CD4-positive, alpha-beta T cell (primary cell): ENCODE results near the gene CCDC92B. TPM values are rescaled to one million over a fixed set of nuclear protein-coding genes. Genes with fewer than 3 reads are reported as not detected.

Source experiments
- ATAC-seq: fragments of 200-7000 bp; cut with Tn5 transposase; one replicate; pipeline ENCODE4 v1.10.0; 2022; ENCODE audit warnings: mild to moderate bottlenecking; ENCODE audit not compliant: poor library complexity
- CTCF ChIA-PET: fragments of 350-600 bp; sonication (Branson Sonifier 250); formaldehyde crosslinking; loops from one replicate; lab custom pipeline; 2021; ENCODE audit warnings: antibody characterized with exemption, inconsistent platforms; lab: Charles Lee
- POLR2A ChIA-PET: fragments of 350-600 bp; sonication (Branson Sonifier 250); formaldehyde crosslinking; loops from one replicate; lab custom pipeline; 2021; ENCODE audit warnings: antibody characterized with exemption, inconsistent platforms; lab: Charles Lee
- DNase-seq, 14 experiments: peaks; one replicate each; pipeline ENCODE4 v3.0.0-alpha.2; 2013 to 2020; ENCODE audit warnings: mixed read lengths in 2 of 14
- H3K27ac ChIP-seq, 2 donors: one replicate each; pipeline versions ENCODE4 v1.5.1 to v1.7.0; 2013; ENCODE audit warnings: low read length in 2 of 2, low read depth in 1 of 2, mild to moderate bottlenecking in 1 of 2
- H3K27me3 ChIP-seq, 2 experiments: 1 replicate in 1 of 2; 2 replicates in 1 of 2; pipeline versions ENCODE4 v1.6.1 to v1.7.0; 2013; ENCODE audit warnings: low read length in 2 of 2, control low read depth in 1 of 2, mild to moderate bottlenecking in 1 of 2, moderate library complexity in 1 of 2; ENCODE audit not compliant: insufficient read depth in 2 of 2, control insufficient read depth in 1 of 2
- H3K36me3 ChIP-seq: one replicate; pipeline ENCODE4 v1.6.1; 2013; ENCODE audit warnings: low read length, control low read depth; ENCODE audit not compliant: insufficient read depth
- H3K4me1 ChIP-seq: one replicate; pipeline ENCODE4 v1.6.1; 2013; ENCODE audit warnings: low read length, control low read depth; ENCODE audit not compliant: insufficient read depth
- H3K4me3 ChIP-seq: one replicate; pipeline ENCODE4 v1.5.1; 2013; ENCODE audit warnings: mild to moderate bottlenecking, low read length, moderate library complexity
- H3K9me3 ChIP-seq, 2 experiments: 1 replicate in 1 of 2; 2 replicates in 1 of 2; pipeline versions ENCODE4 v1.6.1 to v1.7.0; 2013; ENCODE audit warnings: low read length in 2 of 2, mild to moderate bottlenecking in 2 of 2, control low read depth in 1 of 2, moderate library complexity in 1 of 2; ENCODE audit not compliant: control insufficient read depth in 1 of 2, insufficient read depth in 1 of 2
- H3K27ac Mint-ChIP-seq: one replicate; pipeline ENCODE4 v1.8.0; 2020; ENCODE audit warnings: mixed read lengths
- H3K27me3 Mint-ChIP-seq: one replicate; pipeline ENCODE4 v1.8.0; 2021; ENCODE audit warnings: mixed read lengths
- H3K36me3 Mint-ChIP-seq: one replicate; pipeline ENCODE4 v1.8.0; 2021; ENCODE audit warnings: low read depth, mixed read lengths
- H3K4me1 Mint-ChIP-seq: one replicate; pipeline ENCODE4 v1.8.0; 2021; ENCODE audit warnings: low read depth, mixed read lengths
- H3K4me3 Mint-ChIP-seq: one replicate; pipeline ENCODE4 v1.8.0; 2020; ENCODE audit warnings: mild to moderate bottlenecking, mixed read lengths
- H3K9me3 Mint-ChIP-seq: one replicate; pipeline ENCODE4 v1.8.0; 2020; ENCODE audit warnings: mixed read lengths
- CTCF ChIP-seq: fragments of 200-600 bp; IDR thresholded peaks from one replicate; pipeline ENCODE4 v1.8.0; 2022; ENCODE audit warnings: antibody characterized with exemption, mild to moderate bottlenecking
- intact Hi-C, 2 experiments: fragments of 100-400 bp; cut with DNase I in 1 of 2; cut with micrococcal nuclease in 1 of 2; formaldehyde crosslinking; loops; one replicate each; pipeline versions ENCODE4 v1.15.1 to v1.9.0; 2023 to 2025; cut with DNase I, micrococcal nuclease
- total RNA-seq, 174 experiments: library from RNA in 2 of 174; stranded (reverse) in 2 of 174; gene quantifications; one replicate each; pipeline ENCODE4 v1.2.3 and lab custom pipeline; 2021 to 2026

CCDC92B gene
- total RNA-seq, 2 experiments from 2014 or later, result 0.11 to 0.28 TPM

DNA sequence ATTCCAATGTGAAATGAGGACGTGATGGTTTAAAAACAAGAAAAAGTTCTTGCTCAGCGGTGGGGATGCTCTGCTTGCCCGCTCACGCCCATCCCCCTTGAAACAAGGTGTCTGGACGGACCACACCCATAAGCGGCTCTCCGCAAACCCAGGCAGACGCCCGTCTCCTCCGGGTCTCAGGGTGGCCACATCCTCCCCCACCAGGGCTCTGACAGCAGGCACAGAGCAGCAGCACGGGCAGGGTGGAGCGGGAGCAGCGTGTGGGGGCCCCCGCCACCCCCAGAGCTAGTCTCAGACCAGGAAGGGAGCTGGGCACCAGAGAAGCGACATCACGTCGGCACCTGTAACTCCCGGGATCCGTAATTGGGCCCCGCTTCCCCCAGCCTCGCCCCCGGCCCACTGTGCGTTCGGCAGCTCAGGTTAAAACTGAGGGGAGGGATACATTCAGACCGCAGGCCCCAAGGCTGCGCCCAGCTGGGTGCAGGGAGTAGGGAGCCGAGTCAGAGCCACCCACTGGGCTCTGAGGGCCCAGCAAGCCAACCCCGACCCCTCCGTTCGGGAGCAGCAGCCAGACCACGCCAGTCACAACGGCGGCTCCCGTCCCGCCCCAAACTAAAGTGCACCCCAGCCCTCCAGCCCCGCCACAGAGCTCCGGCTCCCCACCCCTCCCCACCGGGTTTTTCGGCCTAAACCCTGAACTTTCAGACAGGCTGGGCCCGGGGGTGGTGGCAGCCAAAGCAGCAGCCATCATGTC is 59.9 kb downstream of the CCDC92B start:
- intact Hi-C loops, result loop anchor here in 1 of 2 experiments (10.0 kb wide), 1 partner anchor 305 kb away; no protein-coding TSS in a partner anchor
- Mint-ChIP-seq H3K27ac (peak overlapping the region; percentile 69), H3K36me3 (peaks cover 9% of the 10 kb centered on the region), H3K4me1 (peaks cover 11% of the 10 kb centered on the region), H3K4me3 (peak overlapping the region; percentile 74), H3K27me3 (no peaks in the 10 kb centered on the region), H3K9me3 (no peaks in the 10 kb centered on the region)
- POLR2A ChIA-PET, result interaction anchor here (1.1 kb wide), 2 partner anchors 21 to 96 kb away, joined by 3 to 5 read pairs; partner anchors contain the start of gene PAFAH1B1
- CTCF ChIA-PET, result no interaction called here
- no peak overlapping the region for H3K27ac ChIP-seq
- H3K36me3 ChIP-seq, result peaks cover 25% of the 10 kb centered on the region
- ATAC-seq, result peak; percentile 78
- H3K9me3 ChIP-seq, result no peaks in the 10 kb centered on the region
- no peak for TF ChIP-seq CTCF
- no peak overlapping the region for H3K4me3 ChIP-seq
- DNase-seq, result peak in 4 of 14 experiments; percentile 42 to 79 (median 61)
- H3K27me3 ChIP-seq, result no peaks in the 10 kb centered on the region
- H3K4me1 ChIP-seq, result peaks cover 29% of the 10 kb centered on the region

- peak overlapping the region; percentile 69 for H3K27ac Mint-ChIP-seq
- Histone ChIP-seq H3K27me3 (no peaks in the 10 kb centered on the region), H3K4me3 (no peak overlapping the region), H3K27ac (no peak overlapping the region), H3K9me3 (no peaks in the 10 kb centered on the region), H3K4me1 (peaks cover 29% of the 10 kb centered on the region), H3K36me3 (peaks cover 27% of the 10 kb centered on the region)
- ChIA-PET CTCF (no interaction called here), POLR2A (interaction anchor here (1.1 kb wide), 2 partner anchors 22 to 95 kb away, joined by 3 to 5 read pairs; partner anchors contain the start of gene PAFAH1B1)
- intact Hi-C loops, result loop anchor here in 1 of 2 experiments (10.0 kb wide), 1 partner anchor 304 kb away; no protein-coding TSS in a partner anchor
- DNase-seq (peak in 2 of 14 experiments; percentile 31 to 42), ATAC-seq (peak; percentile 4)
- H3K27me3 Mint-ChIP-seq, result no peaks in the 10 kb centered on the region
- no peak for TF ChIP-seq CTCF
- peak overlapping the region; percentile 74 for H3K4me3 Mint-ChIP-seq
- H3K4me1 Mint-ChIP-seq, result peaks cover 11% of the 10 kb centered on the region
- H3K9me3 Mint-ChIP-seq, result no peaks in the 10 kb centered on the region
- peaks cover 15% of the 10 kb centered on the region for H3K36me3 Mint-ChIP-seq
Measured at GRCh38 chr17:2688351-2689342, 60.8 kb downstream of the CCDC92B start.

- ATAC-seq (no peak), DNase-seq (no peak)
- peaks cover 33% of the 10 kb centered on the region for H3K36me3 ChIP-seq
- H3K9me3 Mint-ChIP-seq, result no peaks in the 10 kb centered on the region
- peaks cover 26% of the 10 kb centered on the region for H3K36me3 Mint-ChIP-seq
- no peaks in the 10 kb centered on the region for H3K27me3 ChIP-seq
- no peak overlapping the region for H3K4me3 Mint-ChIP-seq
- ChIA-PET CTCF (interaction anchor here (0.6 kb wide), 1 partner anchor 170 kb away, joined by 3 read pairs; no protein-coding TSS in a partner anchor), POLR2A (interaction anchor here (0.6 kb wide), 1 partner anchor 1207 kb away, joined by 4 read pairs; no protein-coding TSS in a partner anchor)
- H3K4me1 ChIP-seq, result peaks cover 29% of the 10 kb centered on the region
- H3K27me3 Mint-ChIP-seq, result no peaks in the 10 kb centered on the region
- no peak for TF ChIP-seq CTCF
- peaks cover 11% of the 10 kb centered on the region for H3K4me1 Mint-ChIP-seq
- H3K27ac Mint-ChIP-seq, result peak overlapping the region; percentile 69
- no peak overlapping the region for H3K4me3 ChIP-seq
- no peaks in the 10 kb centered on the region for H3K9me3 ChIP-seq
- no peak overlapping the region for H3K27ac ChIP-seq
- intact Hi-C loops, result loop anchor here in 1 of 2 experiments (10.0 kb wide), 1 partner anchor 302 kb away; no protein-coding TSS in a partner anchor
Measured at GRCh38 chr17:2687074-2687418, 62.4 kb downstream of the CCDC92B start.
